Smooth muscle cell (in vitro differentiated cells): ENCODE measurements around the gene MACROD1. TPM values are rescaled to one million over a fixed set of nuclear protein-coding genes. Genes with fewer than 3 reads are reported as not detected.

Experiments used
- DNase-seq: peaks from one replicate; lab custom pipeline; 2025; ENCODE audit not compliant: unreplicated experiment; lab: John Stamatoyannopoulos, UW
- H2AFZ ChIP-seq: fragments of 200-600 bp; sonication (generic); 2 replicates; pipeline ENCODE4 v1.6.0; 2016; ENCODE audit warnings: antibody characterized with exemption, low read depth, mild to moderate bottlenecking
- H3F3A ChIP-seq: fragments of 200-600 bp; sonication (generic); 2 replicates; pipeline ENCODE4 v1.6.0; 2017; ENCODE audit warnings: antibody characterized with exemption, low read depth
- H3K27ac ChIP-seq: fragments of 200-600 bp; sonication (generic); 2 replicates; pipeline ENCODE4 v1.5.1; 2016; ENCODE audit warnings: low read depth, mild to moderate bottlenecking
- H3K27me3 ChIP-seq: fragments of 200-600 bp; sonication (generic); 2 replicates; pipeline ENCODE4 v1.6.1; 2016; ENCODE audit warnings: low read depth, mild to moderate bottlenecking
- H3K36me3 ChIP-seq: fragments of 200-600 bp; sonication (generic); 2 replicates; pipeline ENCODE4 v1.5.1; 2016; ENCODE audit warnings: low read depth
- H3K4me1 ChIP-seq: fragments of 200-600 bp; sonication (generic); 2 replicates; pipeline ENCODE4 v1.5.1; 2016; ENCODE audit warnings: low read depth
- H3K4me2 ChIP-seq: fragments of 200-600 bp; sonication (generic); 2 replicates; pipeline ENCODE4 v1.6.0; 2016; ENCODE audit warnings: mild to moderate bottlenecking
- H3K4me3 ChIP-seq: fragments of 200-600 bp; sonication (generic); 2 replicates; pipeline ENCODE4 v1.5.1; 2016; ENCODE audit warnings: mild to moderate bottlenecking
- H3K79me2 ChIP-seq: fragments of 200-600 bp; sonication (generic); 2 replicates; pipeline ENCODE4 v1.6.0; 2016; ENCODE audit warnings: low read depth, mild to moderate bottlenecking
- H3K9ac ChIP-seq: fragments of 200-600 bp; sonication (generic); 2 replicates; pipeline ENCODE4 v1.6.0; 2016; ENCODE audit warnings: low read depth
- H3K9me3 ChIP-seq: fragments of 200-600 bp; sonication (generic); replicated peaks from 2 replicates; pipeline ENCODE4 v1.5.1; 2016; ENCODE audit warnings: low read depth
- H4K20me1 ChIP-seq: fragments of 200-600 bp; sonication (generic); 2 replicates; pipeline ENCODE4 v1.6.0; 2016; ENCODE audit warnings: low read depth
- CTCF ChIP-seq: fragments of 200-600 bp; sonication (generic); IDR thresholded peaks from 2 replicates; pipeline ENCODE4 v1.5.1; 2017; ENCODE audit warnings: borderline replicate concordance, mild to moderate bottlenecking, antibody characterized with exemption; ENCODE audit not compliant: insufficient read depth, poor library complexity, severe bottlenecking
- WGBS: methylation state at CpG from one replicate; pipeline ENCODE4 v1.1.7; 2016; ENCODE audit warnings: low lambda C conversion rate; 5-methylcytosine and 5-hydroxymethylcytosine counted together
- polyA plus RNA-seq: library from polyadenylated mRNA; unstranded; fragments of >200 nt; fragmentation: Nextera tagmentation; extraction: Ambion mirVana; gene quantifications from 2 replicates; pipeline ENCODE4 v1.2.1, GENCODE V29; 2016
- total RNA-seq: library from RNA; depleted of rRNA; stranded (reverse); fragments of >200 nt; gene quantifications from 2 replicates; pipeline ENCODE4 v1.2.3, GENCODE V29; 2014

The MACROD1 gene
- total and polyA plus RNA-seq, 2 experiments from 2014 or later = 9.2 to 32.6 TPM

DNA sequence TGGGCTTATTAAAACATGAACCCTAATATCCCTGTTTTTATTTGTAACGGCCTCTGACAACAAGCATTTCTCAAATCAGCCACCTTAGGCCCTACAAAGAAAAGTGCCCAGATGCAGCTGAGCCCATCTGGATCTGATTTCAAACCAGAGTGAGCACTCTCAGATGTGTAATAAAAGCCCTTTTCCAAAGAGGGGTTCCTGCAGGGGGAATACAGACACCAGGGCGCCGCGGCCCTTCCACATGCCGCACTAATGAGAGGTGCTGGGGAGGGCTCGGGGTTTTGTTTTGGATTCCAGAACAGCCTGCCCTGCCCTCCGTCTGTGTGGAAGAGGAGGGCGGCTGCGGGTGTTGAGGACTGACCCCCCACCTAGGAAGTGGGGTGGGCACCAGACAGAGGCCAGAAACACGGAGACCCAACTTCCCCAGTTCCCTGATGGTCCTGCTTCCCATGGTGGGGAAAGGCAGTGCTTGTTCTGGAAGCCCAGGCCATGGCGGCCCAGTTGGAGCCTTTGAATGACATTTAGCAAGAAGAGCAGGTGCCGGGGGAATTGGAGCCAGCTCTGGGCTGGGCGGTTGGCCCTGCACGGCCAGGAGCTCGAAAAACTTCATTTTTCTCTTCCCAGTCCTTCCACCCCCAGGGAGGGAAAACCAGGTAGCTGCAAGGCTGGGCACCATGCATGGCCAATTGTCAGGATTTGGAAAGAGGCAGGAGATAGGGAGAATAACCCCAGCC, 63.7 kb downstream of the MACROD1 start:
- Histone ChIP-seq H3K4me2 (no peak overlapping the region), H3K36me3 (no peaks in the 10 kb centered on the region), H3K79me2 (no peaks in the 10 kb centered on the region), H2AFZ (no peak overlapping the region), H3F3A (no peaks in the 10 kb centered on the region), H3K27ac (no peak overlapping the region), H3K9me3 (no peaks in the 10 kb centered on the region), H4K20me1 (peaks cover 27% of the 10 kb centered on the region), H3K4me1 (peaks cover 7% of the 10 kb centered on the region), H3K4me3 (no peak overlapping the region), H3K9ac (no peak overlapping the region), H3K27me3 (peaks cover 4% of the 10 kb centered on the region)
- DNase-seq = no peak
- WGBS = 92% methylated on average over 15 of the region's 15 CpGs
- TF ChIP-seq CTCF = no peak

DNA sequence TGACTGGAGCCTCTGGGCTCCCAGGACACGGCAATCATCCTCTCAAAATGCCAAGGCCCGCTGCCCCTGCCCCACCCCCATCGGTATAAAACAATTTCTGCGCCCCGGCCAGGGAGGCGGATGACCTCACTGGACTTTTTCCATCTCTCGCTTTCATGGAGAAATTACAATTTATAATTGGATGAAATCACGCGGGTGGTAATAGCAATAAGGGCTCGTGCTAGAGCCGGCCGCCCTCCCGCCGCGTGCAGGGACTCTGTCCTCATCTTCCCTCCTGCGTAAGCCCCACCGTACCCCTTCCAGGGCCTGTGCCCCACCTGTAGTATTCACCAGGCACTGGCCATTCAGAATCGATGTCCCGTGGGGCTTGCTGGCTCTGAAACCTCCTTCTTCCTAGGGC, 64.5 kb downstream of the MACROD1 start:
- no peaks in the 10 kb centered on the region for H3K79me2 ChIP-seq
- no peaks in the 10 kb centered on the region for H3K36me3 ChIP-seq
- peaks cover 27% of the 10 kb centered on the region for H4K20me1 ChIP-seq
- no peak overlapping the region for H3K4me3 ChIP-seq
- TF ChIP-seq CTCF = no peak
- no peak overlapping the region for H3K27ac ChIP-seq
- WGBS = 96% methylated on average over 17 of the region's 19 CpGs
- H3K9ac ChIP-seq = no peak overlapping the region
- peaks cover 7% of the 10 kb centered on the region for H3K4me1 ChIP-seq
- no peaks in the 10 kb centered on the region for H3K9me3 ChIP-seq
- H3K27me3 ChIP-seq = peaks cover 4% of the 10 kb centered on the region
- DNase-seq = no peak
- no peak overlapping the region for H3K4me2 ChIP-seq
- H3F3A ChIP-seq = no peaks in the 10 kb centered on the region
- H2AFZ ChIP-seq = no peak overlapping the region

GRCh38 chr11:64100782-64101353, 65.0 kb downstream of the MACROD1 start:
- Histone ChIP-seq H4K20me1 (peaks cover 27% of the 10 kb centered on the region), H2AFZ (no peak overlapping the region), H3K27ac (no peak overlapping the region), H3K4me1 (peaks cover 10% of the 10 kb centered on the region), H3K36me3 (no peaks in the 10 kb centered on the region), H3K4me3 (no peak overlapping the region), H3K79me2 (no peaks in the 10 kb centered on the region), H3K9ac (no peak overlapping the region), H3K27me3 (peaks cover 4% of the 10 kb centered on the region), H3K4me2 (no peak overlapping the region), H3F3A (no peaks in the 10 kb centered on the region), H3K9me3 (no peaks in the 10 kb centered on the region)
- WGBS = 92% methylated on average over 7 of the region's 7 CpGs
- DNase-seq = no peak
- TF ChIP-seq CTCF = no peak
